Colon (tissue), 2 donors: ENCODE data around the gene WFDC1.

Source experiments
- FAIRE-seq: peaks from 2 replicates; lab custom pipeline; 2012; peaks lifted over from hg19 to GRCh38; lab: Jason Lieb, UNC
- donor health status: control.
- donor health status: control.

WFDC1 gene

GRCh38 chr16:84272740-84273320, 21.8 kb upstream of the WFDC1 start:
- no peak for FAIRE-seq

- FAIRE-seq, result no peak
Observed at GRCh38 chr16:84274515-84274914, 20.2 kb upstream of the WFDC1 start.

- FAIRE-seq, result no peak
Observed at GRCh38 chr16:84275585-84276151, 19.0 kb upstream of the WFDC1 start.

GRCh38 chr16:84277244-84277823, 17.3 kb upstream of the WFDC1 start:
- FAIRE-seq, result no peak

DNA sequence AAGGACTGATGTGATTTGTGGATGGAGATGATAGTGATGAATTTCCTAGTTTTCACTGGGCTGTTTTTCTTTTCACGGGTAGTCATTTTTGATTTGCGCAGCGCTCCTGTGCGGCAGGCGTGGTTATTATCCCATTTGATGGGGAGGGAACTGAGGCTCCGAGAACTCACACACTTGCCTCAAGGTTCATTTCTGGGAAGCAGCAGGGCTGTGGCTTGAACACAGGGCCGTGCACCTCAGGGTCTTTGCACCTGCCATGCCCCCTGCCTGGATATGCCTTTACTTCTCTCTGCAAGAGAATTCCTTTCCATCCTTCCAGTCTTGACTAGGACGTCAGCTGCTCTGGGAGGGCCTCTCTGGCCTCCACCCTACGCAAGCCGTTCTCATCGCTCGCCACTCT, 16.3 kb upstream of the WFDC1 start:
- no peak for FAIRE-seq

GRCh38 chr16:84278968-84279367, 15.7 kb upstream of the WFDC1 start:
- FAIRE-seq, result no peak

DNA sequence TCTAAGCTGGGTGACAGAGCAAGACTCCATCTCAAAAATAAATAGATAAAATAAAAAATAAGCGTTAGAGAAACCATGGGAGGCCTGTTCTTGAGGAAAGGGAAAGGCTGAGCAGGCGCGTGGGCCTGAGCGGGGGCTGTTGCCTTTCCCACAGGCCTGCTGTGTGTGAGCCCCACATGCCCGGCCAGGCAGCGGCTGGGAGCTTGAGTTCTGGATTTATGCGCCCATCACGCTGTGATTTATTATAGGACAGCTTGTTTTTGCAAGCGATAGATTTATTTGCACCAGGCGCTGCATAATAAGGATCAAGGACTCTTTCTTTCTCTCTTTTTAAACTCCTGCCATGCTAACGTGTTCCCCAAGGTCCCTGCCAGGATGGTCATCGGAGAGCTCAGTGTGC, 14.8 kb upstream of the WFDC1 start:
- no peak for FAIRE-seq

DNA sequence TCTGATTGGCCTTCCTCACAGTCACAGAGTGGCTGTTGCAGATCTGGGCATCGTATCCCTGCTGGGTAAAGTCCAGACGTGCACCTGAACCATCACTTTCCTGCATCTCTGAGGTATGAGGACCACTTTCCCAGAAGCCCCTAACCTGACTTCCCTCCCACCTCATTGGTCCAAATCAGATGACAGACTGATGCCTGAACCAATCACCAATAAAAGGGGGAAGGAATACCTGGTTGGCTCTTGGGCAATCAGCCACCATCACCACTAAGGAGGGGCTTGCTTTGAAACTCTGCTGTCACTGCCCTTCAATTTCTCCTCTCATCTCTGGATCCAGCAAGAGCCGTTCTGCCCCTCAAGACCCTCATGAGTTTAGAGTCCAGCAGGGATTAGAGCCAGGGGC, 13.6 kb upstream of the WFDC1 start:
- no peak for FAIRE-seq

- no peak for FAIRE-seq
Observed at GRCh38 chr16:84282533-84282932, 12.1 kb upstream of the WFDC1 start.

- no peak for FAIRE-seq
Observed at GRCh38 chr16:84283314-84284153, 11.1 kb upstream of the WFDC1 start.

DNA sequence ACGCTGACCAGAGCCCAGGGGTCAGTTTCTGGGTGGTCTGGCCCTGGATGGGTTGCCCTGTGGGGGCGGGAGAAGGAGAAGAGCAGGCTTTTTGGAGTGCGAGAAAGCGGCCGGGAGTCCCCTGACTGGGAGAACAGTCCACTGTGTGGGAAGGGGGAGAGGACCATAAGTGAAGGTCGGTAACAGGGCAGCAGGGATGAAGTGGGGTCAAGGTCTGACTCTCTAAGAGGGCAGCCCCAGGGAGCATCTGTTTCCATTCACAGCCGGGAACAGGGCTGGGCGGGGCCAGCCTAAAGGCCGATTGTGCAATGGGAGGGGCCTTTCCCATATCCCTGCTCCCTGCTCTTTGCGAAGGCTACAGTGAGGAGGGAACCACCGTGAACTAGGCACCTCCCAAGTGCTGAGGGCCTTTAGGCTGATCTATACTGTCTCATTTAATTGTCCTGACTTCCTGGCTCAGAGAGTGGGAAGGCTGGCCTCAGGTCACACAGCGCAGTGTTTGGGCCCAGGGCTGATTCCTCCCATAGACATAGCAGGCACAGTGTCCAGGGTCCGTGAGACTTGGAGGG, 10.4 kb upstream of the WFDC1 start:
- no peak for FAIRE-seq

- FAIRE-seq, result no peak
Observed at GRCh38 chr16:84286578-84287240, 8.0 kb upstream of the WFDC1 start.

- no peak for FAIRE-seq
Observed at GRCh38 chr16:84288902-84289301, 5.8 kb upstream of the WFDC1 start.

DNA sequence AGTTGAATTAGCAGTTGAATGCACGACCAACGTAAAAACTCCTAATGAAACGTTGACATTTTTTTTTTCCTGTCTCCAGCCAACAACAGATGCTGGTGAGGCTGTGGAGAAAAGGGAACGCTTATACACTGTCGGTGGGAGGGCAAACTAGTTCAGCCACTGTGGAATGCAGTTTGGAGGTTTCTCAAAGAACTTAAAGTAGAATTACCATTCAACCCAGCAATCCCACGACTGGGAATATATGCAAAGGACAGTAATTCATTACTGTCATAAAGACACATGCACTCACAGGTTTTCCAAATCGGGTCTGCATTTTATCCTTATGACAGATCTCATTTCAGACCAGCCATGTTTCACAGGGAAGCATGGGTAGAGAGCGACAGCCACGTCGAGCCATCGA, 3.5 kb upstream of the WFDC1 start:
- FAIRE-seq, result no peak

GRCh38 chr16:84292011-84292410, 2.7 kb upstream of the WFDC1 start:
- FAIRE-seq, result no peak

GRCh38 chr16:84293406-84293805, 1.3 kb upstream of the WFDC1 start:
- FAIRE-seq, result no peak

GRCh38 chr16:84294117-84294516, 561 bp upstream of the WFDC1 start:
- no peak for FAIRE-seq

DNA sequence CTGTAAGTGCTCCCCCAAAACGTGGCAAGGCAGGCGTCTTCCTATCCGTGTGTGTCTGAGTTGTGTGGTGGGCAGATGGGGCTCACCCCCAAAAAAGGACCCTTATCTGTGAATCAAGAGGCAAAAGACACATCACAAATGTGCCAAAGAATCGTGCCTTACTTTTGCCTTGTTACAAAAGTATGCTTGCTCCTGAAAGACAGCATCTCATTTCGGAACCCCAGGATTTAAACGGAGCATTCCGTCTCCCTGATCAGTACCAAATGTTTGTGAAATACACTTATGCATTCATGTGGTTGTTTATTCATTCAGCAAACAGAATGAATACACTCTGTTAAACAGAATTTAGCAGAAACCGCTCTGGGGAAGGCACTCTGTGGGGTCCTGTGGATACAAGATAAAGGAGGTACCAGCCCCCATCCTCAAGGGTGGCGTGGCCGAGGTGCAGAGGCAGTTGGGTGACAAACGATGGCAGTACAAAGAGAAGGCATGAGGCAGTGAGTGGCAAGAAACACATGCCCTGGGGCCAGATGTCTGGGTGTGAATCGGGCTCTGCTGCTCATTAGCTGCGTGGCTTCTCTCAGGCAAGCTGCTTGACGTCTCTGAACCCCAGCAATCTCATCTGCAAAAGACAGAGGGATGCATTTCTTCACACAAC, 654 bp downstream of the WFDC1 start:
- no peak for FAIRE-seq

GRCh38 chr16:84298376-84298899, 3.8 kb downstream of the WFDC1 start:
- FAIRE-seq, result no peak

GRCh38 chr16:84299734-84300440, 5.2 kb downstream of the WFDC1 start:
- no peak for FAIRE-seq
